ENCODE data around the gene PPP6R1. TPM values are rescaled to one million over a fixed set of nuclear protein-coding genes. Genes with fewer than 3 reads are reported as not detected.

PPP6R1 gene
- polyA plus RNA-seq, 3 donors: 16.9 to 91.3 (median 22.0) TPM

DNA sequence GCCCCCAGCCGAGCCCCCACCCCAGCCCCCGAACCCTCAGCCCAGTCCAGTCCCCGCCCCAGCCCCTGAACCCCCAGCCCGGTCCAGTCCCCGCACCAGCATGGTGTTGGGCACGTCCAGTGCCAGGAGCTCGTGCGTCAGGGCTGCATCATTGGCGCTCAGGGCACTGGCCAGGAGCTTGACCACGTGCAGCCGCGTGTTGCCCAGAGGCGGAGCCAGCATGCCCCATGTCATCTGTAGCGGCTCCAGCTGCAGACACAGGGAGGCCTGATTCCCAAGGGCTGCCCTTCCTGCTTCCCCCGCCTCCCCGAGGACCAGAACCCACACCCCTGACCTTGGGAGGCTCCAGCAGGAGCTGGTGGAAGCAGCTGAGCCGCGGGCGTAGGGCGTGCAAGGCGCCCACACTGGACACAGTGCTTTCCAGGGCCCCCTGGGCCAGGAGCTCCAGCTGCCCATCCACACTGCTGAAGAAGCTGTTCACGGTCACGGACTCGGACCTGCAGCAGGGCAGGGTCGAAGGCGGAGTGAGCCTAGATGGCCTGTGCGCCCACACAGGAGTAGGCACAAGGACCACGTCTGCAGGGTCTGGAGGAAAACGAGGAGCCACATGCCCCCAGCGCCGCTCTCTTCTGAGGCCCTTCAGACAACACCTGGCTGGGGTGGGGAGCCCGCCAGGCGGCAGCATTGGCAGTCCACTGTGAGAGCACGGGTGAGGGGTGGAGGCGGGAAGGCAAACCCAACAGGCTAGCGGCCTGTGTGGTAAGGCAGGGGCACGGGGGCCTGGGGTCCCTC is 17.5 kb downstream of the PPP6R1 start:
- Histone ChIP-seq H3K4me3 (replicated peaks in 1 of 3; ENCODE audit: low read depth in 2 of 3, low read length in 3 of 3) (no peak overlapping the region), H3K27me3 (ENCODE audit: control insufficient read depth in 2 of 2, insufficient read depth in 2 of 2, low read length in 2 of 2) (no peaks in the 10 kb centered on the region), H3K79me2 (ENCODE audit: insufficient read depth, low read length) (peaks cover 46% of the 10 kb centered on the region), H3K27ac (ENCODE audit: low read depth in 1 of 2, low read length in 2 of 2) (no peak overlapping the region), H2AFZ (ENCODE audit: insufficient read depth, low read depth, low read length, poor library complexity, severe bottlenecking) (no peak overlapping the region), H3K9ac (ENCODE audit: insufficient read depth, low read length, poor library complexity, severe bottlenecking) (no peak overlapping the region), H3K4me1 (ENCODE audit: control insufficient read depth in 1 of 2, insufficient read depth in 2 of 2, low read length in 2 of 2) (no peaks in the 10 kb centered on the region), H3K4me2 (replicated peaks; ENCODE audit: extremely low read depth, low read length, poor library complexity, severe bottlenecking) (no peak overlapping the region), H3K36me3 (replicated peaks in 1 of 2; ENCODE audit: control insufficient read depth in 1 of 2, insufficient read depth in 2 of 2, low read length in 2 of 2) (peaks cover 89 to 99% of the 10 kb centered on the region in 2 donors), H3K9me3 (replicated peaks in 1 of 2; ENCODE audit: control insufficient read depth in 1 of 2, insufficient read depth in 1 of 2, low read length in 2 of 2) (no peaks in the 10 kb centered on the region), H4K20me1 (ENCODE audit: insufficient read depth, low read length) (peaks cover 99% of the 10 kb centered on the region)
- DNase-seq: no peak
- 97% methylated on average over 35 of the region's 37 CpGs for WGBS (ENCODE audit: insufficient coverage)
- Mint-ChIP-seq H3K27ac (no peak overlapping the region), H3K36me3 (peaks cover 81 to 96% of the 10 kb centered on the region in 2 donors), H3K27me3 (ENCODE audit: low read depth in 3 of 3) (peaks cover 0 to 2% (median 2%) of the 10 kb centered on the region in 3 donors), H3K9me3 (peaks cover 0 to 3% (median 0%) of the 10 kb centered on the region in 7 donors), H3K4me3 (no peak overlapping the region), H3K4me1 (no peaks in the 10 kb centered on the region)
- intact Hi-C loops (cut with micrococcal nuclease): no loop called here
- TF ChIP-seq, protein P1, sequence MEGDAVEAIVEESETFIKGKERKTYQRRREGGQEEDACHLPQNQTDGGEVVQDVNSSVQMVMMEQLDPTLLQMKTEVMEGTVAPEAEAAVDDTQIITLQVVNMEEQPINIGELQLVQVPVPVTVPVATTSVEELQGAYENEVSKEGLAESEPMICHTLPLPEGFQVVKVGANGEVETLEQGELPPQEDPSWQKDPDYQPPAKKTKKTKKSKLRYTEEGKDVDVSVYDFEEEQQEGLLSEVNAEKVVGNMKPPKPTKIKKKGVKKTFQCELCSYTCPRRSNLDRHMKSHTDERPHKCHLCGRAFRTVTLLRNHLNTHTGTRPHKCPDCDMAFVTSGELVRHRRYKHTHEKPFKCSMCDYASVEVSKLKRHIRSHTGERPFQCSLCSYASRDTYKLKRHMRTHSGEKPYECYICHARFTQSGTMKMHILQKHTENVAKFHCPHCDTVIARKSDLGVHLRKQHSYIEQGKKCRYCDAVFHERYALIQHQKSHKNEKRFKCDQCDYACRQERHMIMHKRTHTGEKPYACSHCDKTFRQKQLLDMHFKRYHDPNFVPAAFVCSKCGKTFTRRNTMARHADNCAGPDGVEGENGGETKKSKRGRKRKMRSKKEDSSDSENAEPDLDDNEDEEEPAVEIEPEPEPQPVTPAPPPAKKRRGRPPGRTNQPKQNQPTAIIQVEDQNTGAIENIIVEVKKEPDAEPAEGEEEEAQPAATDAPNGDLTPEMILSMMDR (IDR thresholded peaks at IDR 0.05): no peak

DNA sequence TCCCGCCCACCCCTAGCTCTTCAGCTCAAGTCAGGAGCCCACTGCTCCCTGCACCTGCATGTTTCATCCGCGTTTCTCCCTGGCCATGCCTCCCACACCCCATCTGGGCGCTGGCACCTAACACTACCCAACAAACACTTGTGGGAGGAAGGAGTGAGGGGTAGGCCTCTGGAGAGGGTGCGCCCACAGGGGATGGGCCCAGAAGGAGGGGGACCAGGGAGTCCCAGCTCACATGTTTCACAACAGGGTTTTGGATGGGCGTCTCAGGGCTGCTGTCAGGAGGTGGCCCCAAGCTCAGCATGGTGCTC is 18.1 kb downstream of the PPP6R1 start:
- H3K4me1 ChIP-seq (ENCODE audit: control insufficient read depth in 1 of 2, insufficient read depth in 2 of 2, low read length in 2 of 2): no peaks in the 10 kb centered on the region
- peaks cover 82 to 96% of the 10 kb centered on the region in 2 donors for H3K36me3 Mint-ChIP-seq
- peaks cover 0 to 4% (median 0%) of the 10 kb centered on the region in 3 donors for H3K27me3 Mint-ChIP-seq (ENCODE audit: low read depth in 3 of 3)
- no peaks in the 10 kb centered on the region for H3K4me1 Mint-ChIP-seq
- no peak overlapping the region for H3K4me3 ChIP-seq (replicated peaks in 1 of 3; ENCODE audit: low read depth in 2 of 3, low read length in 3 of 3)
- H3K36me3 ChIP-seq (replicated peaks in 1 of 2; ENCODE audit: control insufficient read depth in 1 of 2, insufficient read depth in 2 of 2, low read length in 2 of 2): peaks cover 90 to 99% of the 10 kb centered on the region in 2 donors
- H3K27ac Mint-ChIP-seq: peak overlapping the region in 3 of 7 donors; percentile 33 to 66 (median 59)
- TF ChIP-seq, protein P1 (IDR thresholded peaks at IDR 0.05): no peak
- H3K27me3 ChIP-seq (ENCODE audit: control insufficient read depth in 2 of 2, insufficient read depth in 2 of 2, low read length in 2 of 2): no peaks in the 10 kb centered on the region
- peaks cover 0 to 3% (median 0%) of the 10 kb centered on the region in 7 donors for H3K9me3 Mint-ChIP-seq
- intact Hi-C loops (cut with micrococcal nuclease): no loop called here
- no peak overlapping the region for H3K4me2 ChIP-seq (replicated peaks; ENCODE audit: extremely low read depth, low read length, poor library complexity, severe bottlenecking)
- H4K20me1 ChIP-seq (ENCODE audit: insufficient read depth, low read length): peaks cover 99% of the 10 kb centered on the region
- no peak overlapping the region for H3K27ac ChIP-seq (ENCODE audit: low read depth in 1 of 2, low read length in 2 of 2)
- no peak for DNase-seq
- no peak overlapping the region for H3K9ac ChIP-seq (ENCODE audit: insufficient read depth, low read length, poor library complexity, severe bottlenecking)
- H3K4me3 Mint-ChIP-seq: no peak overlapping the region
- H2AFZ ChIP-seq (ENCODE audit: insufficient read depth, low read depth, low read length, poor library complexity, severe bottlenecking): no peak overlapping the region
- H3K9me3 ChIP-seq (replicated peaks in 1 of 2; ENCODE audit: control insufficient read depth in 1 of 2, insufficient read depth in 1 of 2, low read length in 2 of 2): no peaks in the 10 kb centered on the region
- 57% methylated on average over 1 of the region's 6 CpGs for WGBS (ENCODE audit: insufficient coverage)
- H3K79me2 ChIP-seq (ENCODE audit: insufficient read depth, low read length): peaks cover 42% of the 10 kb centered on the region

Data from CD14-positive monocyte (primary cell).